ENCODE measurements around the gene COQ8B.

The COQ8B gene

GRCh38 chr19:40671404-40671803, 45.3 kb downstream of the COQ8B start:
- in situ Hi-C loops (cut with MboI; ENCODE audit: low sequenced_read_pairs): loop anchor here (25.0 kb wide), 1 partner anchor 466 kb away; no protein-coding TSS in a partner anchor

GRCh38 chr19:40668991-40669614, 47.6 kb downstream of the COQ8B start:
- in situ Hi-C loops (cut with MboI; ENCODE audit: low sequenced_read_pairs): loop anchor here (25.0 kb wide), 1 partner anchor 468 kb away; no protein-coding TSS in a partner anchor

GRCh38 chr19:40667602-40668001, 49.1 kb downstream of the COQ8B start:
- in situ Hi-C loops (cut with MboI; ENCODE audit: low sequenced_read_pairs): loop anchor here (25.0 kb wide), 1 partner anchor 470 kb away; no protein-coding TSS in a partner anchor

- in situ Hi-C loops (cut with MboI; ENCODE audit: low sequenced_read_pairs): loop anchor here (25.0 kb wide), 1 partner anchor 470 kb away; no protein-coding TSS in a partner anchor
These were observed 49.8 kb downstream of the COQ8B start for GRCh38 chr19:40666803-40667438.

GRCh38 chr19:40663695-40664692, 52.7 kb downstream of the COQ8B start:
- in situ Hi-C loops (cut with MboI; ENCODE audit: low sequenced_read_pairs): loop anchor here (25.0 kb wide), 1 partner anchor 473 kb away; no protein-coding TSS in a partner anchor

- in situ Hi-C loops (cut with MboI; ENCODE audit: low sequenced_read_pairs): loop anchor here (25.0 kb wide), 1 partner anchor 474 kb away; no protein-coding TSS in a partner anchor
These were observed 53.6 kb downstream of the COQ8B start for GRCh38 chr19:40662925-40663694.

GRCh38 chr19:40661616-40662015, 55.1 kb downstream of the COQ8B start:
- in situ Hi-C loops (cut with MboI; ENCODE audit: low sequenced_read_pairs): loop anchor here (25.0 kb wide), 1 partner anchor 476 kb away; no protein-coding TSS in a partner anchor

GRCh38 chr19:40659566-40659965, 57.1 kb downstream of the COQ8B start:
- in situ Hi-C loops (cut with MboI; ENCODE audit: low sequenced_read_pairs): loop anchor here (25.0 kb wide), 1 partner anchor 478 kb away; no protein-coding TSS in a partner anchor

- in situ Hi-C loops (cut with MboI; ENCODE audit: low sequenced_read_pairs): loop anchor here (25.0 kb wide), 1 partner anchor 478 kb away; no protein-coding TSS in a partner anchor
These were observed 57.6 kb downstream of the COQ8B start for GRCh38 chr19:40659116-40659515.

GRCh38 chr19:40658031-40658430, 58.7 kb downstream of the COQ8B start:
- in situ Hi-C loops (cut with MboI; ENCODE audit: low sequenced_read_pairs): loop anchor here (25.0 kb wide), 1 partner anchor 479 kb away; no protein-coding TSS in a partner anchor

GRCh38 chr19:40655684-40656083, 61.0 kb downstream of the COQ8B start:
- in situ Hi-C loops (cut with MboI; ENCODE audit: low sequenced_read_pairs): loop anchor here (25.0 kb wide), 1 partner anchor 482 kb away; no protein-coding TSS in a partner anchor

- in situ Hi-C loops (cut with MboI; ENCODE audit: low sequenced_read_pairs): loop anchor here (25.0 kb wide), 1 partner anchor 485 kb away; no protein-coding TSS in a partner anchor
These were observed 64.4 kb downstream of the COQ8B start for GRCh38 chr19:40652303-40652702.

- in situ Hi-C loops (cut with MboI; ENCODE audit: low sequenced_read_pairs): loop anchor here (25.0 kb wide), 1 partner anchor 486 kb away; no protein-coding TSS in a partner anchor
These were observed 65.9 kb downstream of the COQ8B start for GRCh38 chr19:40650749-40651305.

- in situ Hi-C loops (cut with MboI; ENCODE audit: low sequenced_read_pairs): loop anchor here (25.0 kb wide), 1 partner anchor 487 kb away; no protein-coding TSS in a partner anchor
These were observed 66.6 kb downstream of the COQ8B start for GRCh38 chr19:40649903-40650675.

GRCh38 chr19:40646743-40647254, 69.9 kb downstream of the COQ8B start:
- in situ Hi-C loops (cut with MboI; ENCODE audit: low sequenced_read_pairs): no loop called here

- in situ Hi-C loops (cut with MboI; ENCODE audit: low sequenced_read_pairs): no loop called here
These were observed 73.9 kb downstream of the COQ8B start for GRCh38 chr19:40642757-40643305.

GRCh38 chr19:40642051-40642706, 74.5 kb downstream of the COQ8B start:
- in situ Hi-C loops (cut with MboI; ENCODE audit: low sequenced_read_pairs): no loop called here
